K562 treated with DMSO at 1 percent for 4 hours (cell line): ENCODE measurements around the gene VDAC2. TPM values are rescaled to one million over a fixed set of nuclear protein-coding genes. Genes with fewer than 3 reads are reported as not detected.

Experiments
- total RNA-seq: library from RNA; unstranded; fragments of 300-600 nt; gene quantifications from 2 replicates; pipeline ENCODE4 v1.2.3, GENCODE V29; 2022; ENCODE audit not compliant: insufficient read depth

The VDAC2 gene, protein sequence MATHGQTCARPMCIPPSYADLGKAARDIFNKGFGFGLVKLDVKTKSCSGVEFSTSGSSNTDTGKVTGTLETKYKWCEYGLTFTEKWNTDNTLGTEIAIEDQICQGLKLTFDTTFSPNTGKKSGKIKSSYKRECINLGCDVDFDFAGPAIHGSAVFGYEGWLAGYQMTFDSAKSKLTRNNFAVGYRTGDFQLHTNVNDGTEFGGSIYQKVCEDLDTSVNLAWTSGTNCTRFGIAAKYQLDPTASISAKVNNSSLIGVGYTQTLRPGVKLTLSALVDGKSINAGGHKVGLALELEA
- 286 and 317 TPM in 2 replicates for total RNA-seq

GRCh38 chr10:75210282-75211006 lies at the start of gene VDAC2:
TSS of gene VDAC2 (plus strand) at chr10:75210796. CDS start at chr10:75211159, 363 bp downstream.

DNA sequence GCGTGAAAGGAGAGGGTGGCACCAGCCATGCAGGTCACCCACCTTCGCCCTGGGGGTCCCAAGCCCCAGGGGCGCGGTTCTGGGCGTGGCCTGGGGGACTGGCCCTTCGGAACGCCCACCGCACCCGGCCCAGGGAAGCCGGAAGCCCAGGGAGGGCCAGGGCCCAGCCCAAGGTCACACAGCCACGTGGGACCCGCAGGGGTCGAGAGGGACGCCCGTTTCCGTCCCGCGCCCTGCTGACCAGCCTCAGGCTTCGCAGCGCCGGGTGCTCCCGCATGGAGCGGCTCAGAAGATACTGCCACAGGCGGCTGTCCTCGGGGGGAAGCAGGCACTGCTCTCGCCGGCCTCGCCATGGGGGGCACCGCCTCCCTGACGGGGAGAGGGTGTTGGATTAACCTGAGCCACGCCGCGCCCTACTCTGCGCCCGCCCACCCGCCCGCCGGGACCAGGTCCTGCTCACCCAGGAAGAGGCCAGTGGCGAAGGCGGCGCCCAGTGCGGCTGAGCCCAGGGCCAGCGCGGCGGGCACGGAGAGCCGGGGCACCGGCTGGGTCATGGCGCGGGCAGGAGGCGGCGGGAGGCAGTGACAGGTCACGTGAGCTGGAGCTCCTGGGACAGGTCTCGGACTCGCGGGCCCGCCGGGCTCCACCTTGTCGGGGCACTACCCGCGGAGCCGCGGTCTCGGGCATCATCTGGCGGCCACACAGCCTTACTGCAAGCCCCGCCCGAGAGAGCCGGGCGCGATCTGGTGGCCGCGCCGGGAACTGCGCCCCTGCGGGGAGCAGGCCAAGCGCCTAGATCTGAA lies 25.0 kb downstream of the VDAC2 start, which contains the start of gene COMTD1:
Gene COMTD1, minus strand, starts transcription at position 583 of the 803 bp plus-strand sequence. Its CDS starts 29 bp downstream, at position 554.

Other genes with a start within 250 kb of the VDAC2 start
- gene SAMD8, start 99.1 kb upstream of the VDAC2 start, total RNA-seq: 5.9 and 9.4 TPM in 2 replicates
- gene COMTD1, start 25.2 kb downstream of the VDAC2 start, total RNA-seq: 34.8 and 36.0 TPM in 2 replicates
- gene ZNF503, start 191.0 kb downstream of the VDAC2 start, total RNA-seq: 0.28 TPM in 1 of 2 replicates, not detected in the other
- not detected in 2 replicates for gene LRMDA, start 220.8 kb downstream of the VDAC2 start, total RNA-seq